ENCODE measurements around the gene MBLAC1. TPM values are rescaled to one million over a fixed set of nuclear protein-coding genes. Genes with fewer than 3 reads are reported as not detected.
A peak's percentile ranks its signal among the peaks of the same experiment; 100 is the strongest.

The MBLAC1 gene, protein sequence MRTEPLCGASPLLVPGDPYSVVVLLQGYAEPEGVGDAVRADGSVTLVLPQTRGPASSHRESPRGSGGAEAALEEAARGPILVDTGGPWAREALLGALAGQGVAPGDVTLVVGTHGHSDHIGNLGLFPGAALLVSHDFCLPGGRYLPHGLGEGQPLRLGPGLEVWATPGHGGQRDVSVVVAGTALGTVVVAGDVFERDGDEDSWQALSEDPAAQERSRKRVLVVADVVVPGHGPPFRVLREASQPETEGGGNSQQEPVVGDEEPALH
- total RNA-seq: 1 to 10 TPM; 3.4 to 6.7 (median 4.5) TPM
- 1 to 10 TPM in 1 of 2 donors, under 1 TPM in 1; 0.28 to 3.4 TPM for polyA plus RNA-seq
- long read RNA-seq, donor 1: 0 reads
- long read RNA-seq, donor 2, partial matches to known transcripts: 0 of 1 reads
- long read RNA-seq, donor 2, other reads (novel, unspliced or antisense): 0 of 1 reads
- long read RNA-seq, donor 3, partial matches to known transcripts: 0 of 2 reads
- long read RNA-seq, donor 3, other reads (novel, unspliced or antisense): 1 of 2 reads

DNA sequence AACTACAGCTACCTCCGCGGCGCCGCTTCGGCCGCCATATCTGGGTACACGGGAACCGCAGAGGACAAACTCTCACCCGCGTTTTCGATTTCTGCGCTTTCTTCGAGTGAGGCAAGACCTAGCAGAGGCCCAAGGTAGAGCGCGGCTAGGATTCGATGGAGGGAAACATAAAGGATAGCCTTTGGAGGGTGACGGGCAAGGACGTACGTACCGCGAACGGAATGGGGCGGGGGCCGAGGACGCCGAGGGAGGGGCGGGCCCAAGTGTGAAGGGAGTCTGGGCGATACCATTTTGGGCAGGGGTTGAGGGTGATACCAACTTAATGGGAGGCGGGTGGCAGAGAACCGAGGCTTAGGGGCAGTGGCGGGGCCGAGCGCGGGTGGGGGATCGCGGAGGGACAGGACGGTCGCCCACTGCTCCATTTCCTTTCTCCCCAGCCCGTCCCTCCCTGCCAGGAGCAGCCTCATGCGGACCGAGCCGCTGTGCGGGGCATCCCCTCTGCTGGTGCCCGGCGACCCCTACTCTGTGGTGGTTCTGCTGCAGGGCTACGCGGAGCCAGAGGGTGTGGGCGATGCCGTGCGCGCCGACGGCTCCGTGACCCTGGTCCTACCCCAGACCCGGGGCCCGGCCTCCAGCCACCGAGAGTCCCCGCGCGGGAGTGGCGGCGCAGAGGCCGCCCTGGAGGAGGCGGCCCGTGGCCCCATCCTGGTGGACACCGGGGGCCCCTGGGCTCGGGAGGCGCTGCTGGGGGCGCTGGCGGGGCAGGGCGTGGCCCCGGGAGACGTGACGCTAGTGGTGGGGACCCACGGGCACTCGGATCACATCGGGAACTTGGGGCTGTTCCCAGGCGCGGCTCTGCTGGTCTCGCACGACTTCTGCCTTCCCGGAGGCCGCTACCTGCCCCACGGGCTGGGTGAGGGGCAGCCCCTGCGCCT is at the start of gene MBLAC1:
Gene MBLAC1, plus strand, starts transcription at position 37 of the 935 bp plus-strand sequence. Its CDS starts 429 bp downstream, at position 466.
- 0 to 1% (median 1%) methylated on average over 55 to 85 of the region's 85 CpGs for WGBS, 3 donors
- DNase-seq: peak; percentile 88 to 92 (median 90)

GRCh38 chr7:100077205-100077604 is 49.6 kb upstream of the MBLAC1 start:
- WGBS, 3 donors: 93 to 97% (median 97%) methylated on average over 4 of the region's 4 CpGs
- TF ChIP-seq EP300 (IDR thresholded peaks at IDR 0.05) (no peak), CTCF (IDR thresholded peaks at IDR 0.05) (no peak), POLR2A (IDR thresholded peaks at IDR 0.05) (no peak)
- DNase-seq: no peak
- intact Hi-C loops (cut with DNase I): no loop called here
- H3K36me3 ChIP-seq: peaks cover 9% of the 10 kb centered on the region
- H3K4me1 ChIP-seq (ENCODE audit: insufficient read depth): peaks cover 6% of the 10 kb centered on the region
- peaks cover 0 to 10% of the 10 kb centered on the region in 2 donors for H3K9me3 ChIP-seq
- H3K4me3 ChIP-seq: no peak overlapping the region
- no peak overlapping the region for H3K27ac ChIP-seq
- H3K27me3 ChIP-seq: no peaks in the 10 kb centered on the region

More for the DNA sequence above, at the start of gene MBLAC1:
- peaks cover 3% of the 10 kb centered on the region for H3K4me1 ChIP-seq (ENCODE audit: insufficient read depth)
- no peaks in the 10 kb centered on the region for H3K27me3 ChIP-seq
- peak within 1 kb of the TSS; percentile 89 to 95 for H3K27ac ChIP-seq
- H3K36me3 ChIP-seq: no peaks in the 10 kb centered on the region
- TF ChIP-seq CTCF (IDR thresholded peaks at IDR 0.05) (peak in 1 of 3 donors; percentile 19), EP300 (IDR thresholded peaks at IDR 0.05) (no peak), POLR2A (IDR thresholded peaks at IDR 0.05) (no peak)
- H3K4me3 ChIP-seq: peak within 1 kb of the TSS; percentile 61
- no peaks in the 10 kb centered on the region for H3K9me3 ChIP-seq
- intact Hi-C loops (cut with DNase I): no loop called here

- peaks cover 6% of the 10 kb centered on the region for H3K36me3 ChIP-seq
- no peak for TF ChIP-seq CTCF (IDR thresholded peaks at IDR 0.05)
- no peak for TF ChIP-seq POLR2A (IDR thresholded peaks at IDR 0.05)
- TF ChIP-seq EP300 (IDR thresholded peaks at IDR 0.05): no peak
- 76 to 82% (median 81%) methylated on average over 7 of the region's 7 CpGs for WGBS, 3 donors
Observed at GRCh38 chr7:100079024-100079560, 47.7 kb upstream of the MBLAC1 start.

More at GRCh38 chr7:100079024-100079560, 47.7 kb upstream of the MBLAC1 start:
- intact Hi-C loops (cut with DNase I): no loop called here
- Histone ChIP-seq H3K4me1 (ENCODE audit: insufficient read depth) (peaks cover 6% of the 10 kb centered on the region), H3K9me3 (no peaks in the 10 kb centered on the region), H3K4me3 (no peak overlapping the region), H3K27me3 (no peaks in the 10 kb centered on the region), H3K27ac (no peak overlapping the region)
- no peak for DNase-seq
